Activated CD4-positive, alpha-beta T cell treated with anti-CD3 and anti-CD28 coated beads for 36 hours (primary cell): ENCODE measurements around the gene SPECC1L. TPM values are rescaled to one million over a fixed set of nuclear protein-coding genes. Genes with fewer than 3 reads are reported as not detected.

Experiments used
- ATAC-seq: fragments of 200-7000 bp; cut with Tn5 transposase; one replicate; pipeline ENCODE4 v1.10.0; 2021; ENCODE audit warnings: mild to moderate bottlenecking, moderate library complexity
- CTCF ChIA-PET: fragments of 350-600 bp; sonication (Branson Sonifier 250); formaldehyde crosslinking; loops from one replicate; lab custom pipeline; 2021; ENCODE audit warnings: antibody characterized with exemption; lab: Charles Lee
- POLR2A ChIA-PET: fragments of 350-600 bp; sonication (Branson Sonifier 250); formaldehyde crosslinking; loops from one replicate; lab custom pipeline; 2021; ENCODE audit warnings: antibody characterized with exemption, inconsistent platforms; lab: Charles Lee
- DNase-seq: peaks from one replicate; pipeline ENCODE4 v3.0.0-alpha.2; 2020
- H3K27ac Mint-ChIP-seq: one replicate; pipeline ENCODE4 v1.8.0; 2021; ENCODE audit warnings: mixed read lengths
- H3K27me3 Mint-ChIP-seq: one replicate; pipeline ENCODE4 v1.8.0; 2021; ENCODE audit warnings: mixed read lengths
- H3K36me3 Mint-ChIP-seq: one replicate; pipeline ENCODE4 v1.8.0; 2021; ENCODE audit warnings: low read depth, mixed read lengths
- H3K4me1 Mint-ChIP-seq: one replicate; pipeline ENCODE4 v1.8.0; 2021; ENCODE audit warnings: mixed read lengths
- H3K4me3 Mint-ChIP-seq: one replicate; pipeline ENCODE4 v1.8.0; 2021; ENCODE audit warnings: mild to moderate bottlenecking, moderate library complexity, mixed read lengths
- H3K9me3 Mint-ChIP-seq: one replicate; pipeline ENCODE4 v1.8.0; 2021; ENCODE audit warnings: low read depth, mixed read lengths
- intact Hi-C, 2 experiments: fragments of 100-400 bp; cut with DNase I in 1 of 2; cut with micrococcal nuclease in 1 of 2; formaldehyde crosslinking; loops; one replicate each; pipeline versions ENCODE4 v1.14.2 to v1.15.1; 2022 to 2024; cut with DNase I, micrococcal nuclease
- total RNA-seq, 2 experiments: library from RNA; stranded (reverse); gene quantifications; one replicate each; pipeline ENCODE4 v1.2.3, GENCODE V29; 2021

Gene SPECC1L
- total RNA-seq, 2 experiments from 2014 or later, result 31.5 to 38.2 TPM

- intact Hi-C loops, result loop anchor here (1.0 to 5.0 kb wide), 5 partner anchors 97 to 200 kb away; no protein-coding TSS in a partner anchor
- CTCF ChIA-PET, result interaction anchor here (0.7 to 1.2 kb wide), 6 partner anchors 40 to 204 kb away, joined by 3 to 4 read pairs (median 4); no protein-coding TSS in a partner anchor
- POLR2A ChIA-PET, result no interaction called here
- peaks cover 29% of the 10 kb centered on the region for H3K36me3 Mint-ChIP-seq
- H3K27me3 Mint-ChIP-seq, result no peaks in the 10 kb centered on the region
- peak overlapping the region; percentile 44 for H3K27ac Mint-ChIP-seq
- no peaks in the 10 kb centered on the region for H3K9me3 Mint-ChIP-seq
- peak; percentile 23 for DNase-seq
- peaks cover 35% of the 10 kb centered on the region for H3K4me1 Mint-ChIP-seq
- peak; percentile 85 for ATAC-seq
- H3K4me3 Mint-ChIP-seq, result no peak overlapping the region
These were observed 54.6 kb downstream of the SPECC1L start for GRCh38 chr22:24325105-24325757.

DNA sequence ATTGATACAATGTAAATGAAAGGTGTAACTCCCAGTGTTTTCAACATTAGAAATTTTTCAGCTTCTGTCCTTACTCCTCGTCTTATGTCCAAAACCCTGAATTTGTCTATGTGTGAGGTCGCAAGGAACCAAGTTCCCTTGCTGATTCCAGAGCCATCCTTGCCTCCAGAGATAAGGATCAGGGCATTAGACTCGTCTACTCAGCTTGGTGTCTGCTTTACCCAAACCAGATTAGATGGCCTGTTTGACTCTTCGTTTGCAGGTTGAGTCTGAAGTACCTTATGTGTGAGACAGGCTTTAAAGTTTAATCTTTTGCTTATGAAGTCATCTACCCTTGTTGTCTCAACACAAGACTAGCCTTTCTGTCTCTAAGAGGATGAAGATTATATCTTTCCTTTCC, 55.6 kb downstream of the SPECC1L start:
- POLR2A ChIA-PET, result interaction anchor here (0.5 kb wide), 1 partner anchor 18 kb away, joined by 10 read pairs; no protein-coding TSS in a partner anchor
- H3K27ac Mint-ChIP-seq, result peak overlapping the region; percentile 53
- H3K9me3 Mint-ChIP-seq, result no peaks in the 10 kb centered on the region
- DNase-seq (no peak), ATAC-seq (no peak)
- H3K4me3 Mint-ChIP-seq, result no peak overlapping the region
- no peaks in the 10 kb centered on the region for H3K27me3 Mint-ChIP-seq
- peaks cover 38% of the 10 kb centered on the region for H3K36me3 Mint-ChIP-seq
- CTCF ChIA-PET, result interaction anchor here (0.7 to 1.2 kb wide), 5 partner anchors 41 to 203 kb away, joined by 3 to 4 read pairs (median 4); no protein-coding TSS in a partner anchor
- intact Hi-C loops, result loop anchor here in 1 of 2 experiments (5.0 kb wide), 1 partner anchor 96 kb away; no protein-coding TSS in a partner anchor
- peaks cover 35% of the 10 kb centered on the region for H3K4me1 Mint-ChIP-seq

GRCh38 chr22:24327832-24328231, 57.2 kb downstream of the SPECC1L start:
- POLR2A ChIA-PET, result no interaction called here

DNA sequence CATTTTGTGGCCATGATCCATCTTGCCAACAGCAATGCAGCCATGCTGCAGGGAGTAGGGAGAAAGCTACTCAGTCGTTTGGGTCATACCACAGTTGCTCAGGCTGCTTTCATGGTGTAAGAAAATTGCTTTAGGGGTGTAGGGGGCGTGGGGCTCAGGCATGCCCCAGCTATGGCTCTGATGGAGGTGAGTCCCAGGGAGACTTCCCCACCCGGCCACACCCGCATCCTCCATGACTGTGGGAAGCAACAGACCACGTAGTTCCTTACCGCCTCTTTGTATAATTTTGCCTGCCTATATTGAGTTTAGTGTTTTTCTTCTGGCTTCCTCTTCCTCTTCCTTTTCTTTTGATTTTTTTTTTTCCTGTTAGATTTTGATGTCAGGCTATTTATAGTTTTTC, 58.8 kb downstream of the SPECC1L start:
- Mint-ChIP-seq H3K27ac (no peak overlapping the region), H3K9me3 (no peaks in the 10 kb centered on the region), H3K27me3 (no peaks in the 10 kb centered on the region), H3K36me3 (peaks cover 39% of the 10 kb centered on the region), H3K4me3 (no peak overlapping the region), H3K4me1 (peaks cover 26% of the 10 kb centered on the region)
- POLR2A ChIA-PET, result no interaction called here
- CTCF ChIA-PET, result interaction anchor here (0.6 to 1.2 kb wide), 3 partner anchors 10 to 373 kb away, joined by 3 read pairs; no protein-coding TSS in a partner anchor
- ATAC-seq (no peak), DNase-seq (no peak)
- intact Hi-C loops, result loop anchor here in 1 of 2 experiments (5.0 kb wide), 1 partner anchor 93 kb away; no protein-coding TSS in a partner anchor

More at GRCh38 chr22:24327832-24328231, 57.2 kb downstream of the SPECC1L start:
- Mint-ChIP-seq H3K36me3 (peaks cover 38% of the 10 kb centered on the region), H3K27me3 (no peaks in the 10 kb centered on the region), H3K27ac (no peak overlapping the region), H3K9me3 (no peaks in the 10 kb centered on the region), H3K4me3 (no peak overlapping the region), H3K4me1 (peaks cover 35% of the 10 kb centered on the region)
- DNase-seq, result no peak
- intact Hi-C loops, result loop anchor here in 1 of 2 experiments (5.0 kb wide), 1 partner anchor 94 kb away; no protein-coding TSS in a partner anchor
- ATAC-seq, result peak; percentile 28
- CTCF ChIA-PET, result interaction anchor here (1.0 to 1.3 kb wide), 2 partner anchors 23 to 200 kb away, joined by 3 to 5 read pairs; no protein-coding TSS in a partner anchor

- Mint-ChIP-seq H3K4me1 (peaks cover 22% of the 10 kb centered on the region), H3K4me3 (no peak overlapping the region), H3K27ac (no peak overlapping the region), H3K36me3 (peaks cover 42% of the 10 kb centered on the region), H3K9me3 (no peaks in the 10 kb centered on the region), H3K27me3 (no peaks in the 10 kb centered on the region)
- intact Hi-C loops, result no loop called here
- ATAC-seq (no peak), DNase-seq (no peak)
- ChIA-PET CTCF (no interaction called here), POLR2A (no interaction called here)
These were observed 60.0 kb downstream of the SPECC1L start for GRCh38 chr22:24330636-24331035.

- Mint-ChIP-seq H3K27me3 (no peaks in the 10 kb centered on the region), H3K27ac (no peak overlapping the region), H3K9me3 (no peaks in the 10 kb centered on the region), H3K36me3 (peaks cover 36% of the 10 kb centered on the region), H3K4me1 (peaks cover 16% of the 10 kb centered on the region), H3K4me3 (no peak overlapping the region)
- no peak for DNase-seq
- ChIA-PET POLR2A (interaction anchor here (0.6 kb wide), 1 partner anchor 11 kb away, joined by 6 read pairs; no protein-coding TSS in a partner anchor), CTCF (interaction anchor here (0.6 to 1.2 kb wide), 6 partner anchors 9 to 390 kb away, joined by 3 to 5 read pairs (median 4); no protein-coding TSS in a partner anchor)
- no peak for ATAC-seq
- intact Hi-C loops, result no loop called here
These were observed 61.1 kb downstream of the SPECC1L start for GRCh38 chr22:24331468-24332440.

DNA sequence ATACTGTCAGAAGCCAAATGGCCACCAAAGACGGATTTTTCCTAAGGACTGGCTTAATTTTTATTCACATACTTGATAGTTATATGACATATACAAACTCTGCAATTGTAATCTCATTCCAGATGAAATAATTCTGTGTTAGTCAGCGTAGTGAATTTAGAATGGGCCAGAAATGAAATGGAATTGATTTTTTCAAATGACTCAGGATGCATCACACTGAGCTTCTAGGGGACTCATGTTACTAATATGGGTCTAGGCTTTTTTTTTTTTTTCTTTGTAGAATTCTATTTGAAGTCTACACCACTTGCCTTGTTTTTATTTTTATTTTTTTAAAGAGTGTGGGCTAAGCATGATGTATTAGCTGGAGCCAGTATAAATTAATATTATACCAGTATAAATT, 62.7 kb downstream of the SPECC1L start:
- H3K9me3 Mint-ChIP-seq, result no peaks in the 10 kb centered on the region
- POLR2A ChIA-PET, result no interaction called here
- DNase-seq (no peak), ATAC-seq (no peak)
- CTCF ChIA-PET, result interaction anchor here (1.1 to 1.2 kb wide), 2 partner anchors 10 to 18 kb away, joined by 3 to 4 read pairs; no protein-coding TSS in a partner anchor
- no peak overlapping the region for H3K27ac Mint-ChIP-seq
- H3K27me3 Mint-ChIP-seq, result no peaks in the 10 kb centered on the region
- no peak overlapping the region for H3K4me3 Mint-ChIP-seq
- H3K36me3 Mint-ChIP-seq, result peaks cover 38% of the 10 kb centered on the region
- intact Hi-C loops, result no loop called here
- peaks cover 16% of the 10 kb centered on the region for H3K4me1 Mint-ChIP-seq

DNA sequence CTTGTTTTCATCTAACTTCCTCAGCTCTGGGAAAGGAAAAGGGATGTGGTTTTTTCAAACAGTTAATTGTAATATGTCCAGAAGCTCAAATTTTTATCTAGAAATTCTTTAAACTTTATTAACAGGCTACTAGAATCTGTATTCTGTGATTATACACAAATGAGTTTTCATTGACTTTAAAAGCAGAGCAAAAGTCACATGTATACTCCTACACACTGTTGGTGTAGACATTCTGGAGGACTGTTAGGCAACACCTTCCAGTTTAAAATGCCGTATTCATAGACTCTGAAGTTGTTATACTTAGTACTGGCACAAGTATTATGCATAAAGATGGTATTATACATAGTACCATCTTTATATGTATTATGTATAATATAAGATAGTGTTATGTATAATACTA, 64.9 kb downstream of the SPECC1L start:
- ChIA-PET POLR2A (no interaction called here), CTCF (interaction anchor here (0.5 kb wide), 1 partner anchor 210 kb away, joined by 3 read pairs; no protein-coding TSS in a partner anchor)
- intact Hi-C loops, result no loop called here
- no peak for ATAC-seq
- H3K4me1 Mint-ChIP-seq, result peaks cover 6% of the 10 kb centered on the region
- H3K27ac Mint-ChIP-seq, result no peak overlapping the region
- H3K27me3 Mint-ChIP-seq, result no peaks in the 10 kb centered on the region
- no peaks in the 10 kb centered on the region for H3K9me3 Mint-ChIP-seq
- H3K4me3 Mint-ChIP-seq, result no peak overlapping the region
- no peak for DNase-seq
- peaks cover 30% of the 10 kb centered on the region for H3K36me3 Mint-ChIP-seq

DNA sequence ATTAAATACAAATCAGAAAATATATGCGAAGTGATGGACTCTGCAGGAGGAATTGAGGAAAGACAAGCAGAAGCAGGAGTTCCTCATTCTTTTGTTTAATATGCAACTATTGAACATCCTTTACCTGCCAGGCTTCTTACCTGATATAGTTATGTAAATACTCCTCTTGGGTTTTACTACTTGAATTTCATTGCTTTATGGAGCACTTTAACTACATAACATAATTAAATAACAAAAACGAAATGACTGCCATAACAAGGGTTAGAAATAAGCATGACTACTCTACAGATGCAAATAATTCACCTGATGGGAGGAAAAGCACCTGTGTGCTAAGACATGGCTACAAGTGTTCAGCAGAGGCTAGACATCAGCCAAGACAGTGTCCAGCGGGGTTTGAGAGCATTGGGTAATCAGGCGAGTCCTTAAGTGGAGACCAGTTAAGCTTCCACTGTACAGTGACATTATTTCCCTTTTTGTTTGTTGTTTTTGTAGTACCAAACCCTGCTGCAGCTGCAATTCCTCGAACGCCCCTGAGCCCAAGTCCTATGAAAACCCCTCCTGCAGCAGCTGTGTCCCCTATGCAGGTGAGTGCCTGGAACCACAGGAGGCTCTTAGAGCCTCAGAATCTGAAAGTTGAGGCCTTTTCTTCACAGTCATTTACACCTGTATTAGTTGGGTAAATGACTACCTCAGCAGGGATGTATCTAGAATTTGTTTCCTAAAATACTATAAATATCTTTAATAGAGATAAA, 67.4 kb downstream of the SPECC1L start:
- H3K27me3 Mint-ChIP-seq, result no peaks in the 10 kb centered on the region
- intact Hi-C loops, result loop anchor here in 1 of 2 experiments (2.0 kb wide), 1 partner anchor 73 kb away; no protein-coding TSS in a partner anchor
- no peak overlapping the region for H3K27ac Mint-ChIP-seq
- H3K9me3 Mint-ChIP-seq, result no peaks in the 10 kb centered on the region
- H3K36me3 Mint-ChIP-seq, result peaks cover 34% of the 10 kb centered on the region
- peaks cover 6% of the 10 kb centered on the region for H3K4me1 Mint-ChIP-seq
- no peak for ATAC-seq
- DNase-seq, result no peak
- CTCF ChIA-PET, result no interaction called here
- H3K4me3 Mint-ChIP-seq, result no peak overlapping the region
- POLR2A ChIA-PET, result no interaction called here

GRCh38 chr22:24338726-24339451, 68.3 kb downstream of the SPECC1L start:
- intact Hi-C loops, result no loop called here

More at GRCh38 chr22:24338726-24339451, 68.3 kb downstream of the SPECC1L start:
- Mint-ChIP-seq H3K36me3 (peaks cover 34% of the 10 kb centered on the region), H3K9me3 (no peaks in the 10 kb centered on the region), H3K4me3 (no peak overlapping the region), H3K27ac (no peak overlapping the region), H3K27me3 (no peaks in the 10 kb centered on the region), H3K4me1 (peaks cover 6% of the 10 kb centered on the region)
- ChIA-PET CTCF (no interaction called here), POLR2A (no interaction called here)
- ATAC-seq (peak; percentile 57), DNase-seq (no peak)
